Measurements from ENCODE around the gene MCM5.
"Not testable (repeated sequence)": the region's sequence is repeated elsewhere in the genome, so short reads cannot be mapped to it uniquely, and the experiment has no call there.

DNA sequence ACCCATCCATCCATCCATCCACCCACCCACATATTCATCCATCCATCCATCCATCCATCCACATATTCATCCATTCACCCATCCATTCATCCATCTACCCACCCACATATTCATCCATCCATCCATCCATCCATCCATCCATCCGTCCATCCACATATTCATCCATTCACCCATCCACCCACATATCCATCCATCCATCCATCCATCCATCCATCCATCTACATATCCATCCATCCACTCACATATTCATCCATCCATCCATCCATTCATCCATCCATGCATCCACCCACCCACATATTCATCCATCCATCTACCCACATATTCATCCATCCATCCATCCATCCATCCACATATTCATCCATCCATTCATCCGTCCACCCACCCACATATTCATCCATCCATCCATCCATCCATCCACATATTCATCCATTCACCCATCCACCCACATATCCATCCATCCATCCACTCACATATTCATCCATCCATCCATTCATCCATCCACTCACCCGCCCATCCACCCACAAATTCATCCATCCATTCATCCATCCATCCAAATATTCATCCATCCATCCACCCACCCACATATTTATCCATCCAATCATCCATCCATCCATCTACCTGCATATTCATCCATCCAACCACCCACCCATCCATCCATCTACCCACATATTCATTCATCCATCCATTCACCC is 38.9 kb downstream of the MCM5 start:
- TF ChIP-seq, protein P1, sequence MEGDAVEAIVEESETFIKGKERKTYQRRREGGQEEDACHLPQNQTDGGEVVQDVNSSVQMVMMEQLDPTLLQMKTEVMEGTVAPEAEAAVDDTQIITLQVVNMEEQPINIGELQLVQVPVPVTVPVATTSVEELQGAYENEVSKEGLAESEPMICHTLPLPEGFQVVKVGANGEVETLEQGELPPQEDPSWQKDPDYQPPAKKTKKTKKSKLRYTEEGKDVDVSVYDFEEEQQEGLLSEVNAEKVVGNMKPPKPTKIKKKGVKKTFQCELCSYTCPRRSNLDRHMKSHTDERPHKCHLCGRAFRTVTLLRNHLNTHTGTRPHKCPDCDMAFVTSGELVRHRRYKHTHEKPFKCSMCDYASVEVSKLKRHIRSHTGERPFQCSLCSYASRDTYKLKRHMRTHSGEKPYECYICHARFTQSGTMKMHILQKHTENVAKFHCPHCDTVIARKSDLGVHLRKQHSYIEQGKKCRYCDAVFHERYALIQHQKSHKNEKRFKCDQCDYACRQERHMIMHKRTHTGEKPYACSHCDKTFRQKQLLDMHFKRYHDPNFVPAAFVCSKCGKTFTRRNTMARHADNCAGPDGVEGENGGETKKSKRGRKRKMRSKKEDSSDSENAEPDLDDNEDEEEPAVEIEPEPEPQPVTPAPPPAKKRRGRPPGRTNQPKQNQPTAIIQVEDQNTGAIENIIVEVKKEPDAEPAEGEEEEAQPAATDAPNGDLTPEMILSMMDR (IDR thresholded peaks at IDR 0.05; ENCODE audit: low read length): not testable (repeated sequence)
- not testable (repeated sequence) for TF ChIP-seq EZH2 (IDR thresholded peaks at IDR 0.05; ENCODE audit: borderline replicate concordance, low read length)
